Measurements from ENCODE around the gene SNRPD3.
"Not testable (repeated sequence)": the region's sequence is repeated elsewhere in the genome, so short reads cannot be mapped to it uniquely, and the experiment has no call there.

Gene SNRPD3

GRCh38 chr22:24532075-24532474 is 23.7 kb upstream of the SNRPD3 start:
- DNase-seq (ENCODE audit: low read depth, low spot score): no peak

DNA sequence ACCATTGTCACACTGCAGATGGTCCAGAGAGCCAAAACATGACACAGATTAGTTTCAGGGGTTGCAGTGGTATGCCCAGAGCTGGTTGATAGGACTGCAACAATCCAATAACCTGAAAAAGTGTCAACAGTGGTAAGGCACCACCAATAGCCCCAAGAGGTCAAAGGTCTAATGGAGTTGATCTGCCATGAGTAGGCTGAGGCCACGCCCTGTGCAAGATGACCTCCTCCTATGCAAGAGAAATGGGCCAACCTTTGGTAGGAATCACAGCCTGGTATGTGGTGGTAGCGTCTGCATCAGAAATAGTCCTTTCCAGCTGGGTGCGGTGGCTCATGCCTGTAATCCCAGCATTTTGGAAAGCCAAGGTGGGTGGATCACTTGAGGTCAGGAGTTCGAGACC is 20.5 kb upstream of the SNRPD3 start:
- DNase-seq (ENCODE audit: low read depth, low spot score): no peak

DNA sequence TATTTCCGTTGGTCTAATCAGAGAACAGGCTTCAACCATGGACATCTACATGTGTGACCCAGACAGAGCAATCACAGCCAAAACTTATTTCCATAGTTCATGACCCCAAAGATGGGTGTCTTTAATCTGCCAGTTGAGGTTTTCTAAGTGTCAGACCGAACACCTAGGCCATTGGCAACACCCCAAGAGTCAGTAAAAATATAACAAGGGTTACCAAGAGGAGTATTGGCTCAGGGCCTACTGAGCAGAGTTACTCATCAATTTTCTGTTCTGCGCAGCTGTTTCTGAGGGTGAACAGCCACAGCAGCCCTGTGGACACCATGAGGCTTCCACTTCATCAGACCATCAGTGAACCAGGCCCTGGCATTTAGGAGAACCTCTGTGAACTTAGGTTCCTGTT is 19.7 kb upstream of the SNRPD3 start:
- DNase-seq (ENCODE audit: low read depth, low spot score): no peak

- DNase-seq (ENCODE audit: low read depth, low spot score): no peak
Observed at GRCh38 chr22:24540470-24540869, 15.3 kb upstream of the SNRPD3 start.

GRCh38 chr22:24541681-24542515 is 13.9 kb upstream of the SNRPD3 start:
- no peak for DNase-seq (ENCODE audit: low read depth, low spot score)

DNA sequence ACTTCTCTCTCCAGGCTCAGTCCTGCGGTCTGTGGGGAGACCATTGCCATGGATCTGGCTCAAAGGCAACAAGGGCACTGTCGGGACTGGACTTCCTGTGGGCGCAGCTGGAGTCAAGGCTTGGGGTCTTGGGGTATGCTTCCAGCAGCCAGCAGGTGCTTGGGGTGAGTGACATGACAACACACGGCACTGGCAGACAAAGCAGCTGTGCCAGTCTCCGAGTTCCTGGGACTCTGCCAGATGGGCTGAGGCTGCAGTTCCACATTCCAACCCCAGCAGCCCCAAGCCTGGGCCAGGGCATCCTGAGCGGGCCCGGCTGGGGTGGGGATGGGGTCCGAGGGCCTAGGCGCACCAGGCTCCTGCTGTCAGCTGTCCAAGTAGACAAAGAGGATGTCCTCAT is 13.2 kb upstream of the SNRPD3 start:
- DNase-seq (ENCODE audit: low read depth, low spot score): no peak

- DNase-seq (ENCODE audit: low read depth, low spot score): no peak
Observed at GRCh38 chr22:24543185-24543601, 12.6 kb upstream of the SNRPD3 start.

GRCh38 chr22:24543679-24544243 is 12.0 kb upstream of the SNRPD3 start:
- DNase-seq (ENCODE audit: low read depth, low spot score): no peak

DNA sequence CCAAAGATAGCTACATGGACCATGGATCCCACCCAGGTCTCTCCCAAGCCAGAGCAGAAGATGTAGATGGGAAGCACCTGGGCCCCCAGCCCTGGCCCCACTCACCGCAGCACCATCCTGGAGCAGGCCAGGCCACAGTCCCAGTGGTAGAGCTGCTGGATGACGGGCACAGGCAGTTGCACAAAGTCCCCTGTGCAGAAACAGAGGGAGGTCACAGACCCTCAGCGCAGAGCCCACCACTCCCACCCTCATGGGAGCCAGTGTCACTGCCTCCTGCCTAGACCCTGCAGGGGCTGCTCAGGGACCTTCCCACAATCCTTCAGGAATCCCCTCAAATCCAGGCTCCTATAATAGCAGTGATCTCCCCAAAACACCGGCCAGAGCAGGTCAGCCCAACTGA is 7.0 kb upstream of the SNRPD3 start:
- DNase-seq (ENCODE audit: low read depth, low spot score): no peak

GRCh38 chr22:24550028-24550901 is 5.5 kb upstream of the SNRPD3 start:
- no peak for DNase-seq (ENCODE audit: low read depth, low spot score)

DNA sequence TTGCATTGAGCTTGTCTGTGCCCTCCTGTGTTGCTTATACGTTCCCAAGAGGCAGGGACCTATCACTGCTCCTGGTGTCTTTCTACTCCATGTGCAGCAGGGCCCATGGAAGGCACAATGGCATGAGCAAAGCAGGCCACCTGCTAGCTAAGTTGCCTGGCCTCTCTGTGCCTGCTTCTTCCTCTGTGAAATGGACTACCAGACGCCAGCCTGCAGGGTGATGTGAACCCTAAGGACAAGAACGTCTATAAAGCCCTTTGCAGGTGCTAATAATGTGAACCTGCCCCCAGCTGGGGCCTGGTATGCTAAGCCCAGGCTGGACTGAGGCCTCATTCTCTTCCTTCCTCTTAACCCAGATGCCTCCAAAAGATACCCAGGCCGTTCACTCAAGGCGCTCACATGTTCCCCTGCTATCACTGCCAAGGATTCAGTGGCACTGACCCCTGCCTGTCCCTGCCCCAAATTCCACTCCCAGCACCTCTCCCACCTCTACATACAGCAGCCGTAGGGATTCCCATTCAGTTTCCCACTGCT is 4.8 kb upstream of the SNRPD3 start:
- no peak for DNase-seq (ENCODE audit: low read depth, low spot score)

DNA sequence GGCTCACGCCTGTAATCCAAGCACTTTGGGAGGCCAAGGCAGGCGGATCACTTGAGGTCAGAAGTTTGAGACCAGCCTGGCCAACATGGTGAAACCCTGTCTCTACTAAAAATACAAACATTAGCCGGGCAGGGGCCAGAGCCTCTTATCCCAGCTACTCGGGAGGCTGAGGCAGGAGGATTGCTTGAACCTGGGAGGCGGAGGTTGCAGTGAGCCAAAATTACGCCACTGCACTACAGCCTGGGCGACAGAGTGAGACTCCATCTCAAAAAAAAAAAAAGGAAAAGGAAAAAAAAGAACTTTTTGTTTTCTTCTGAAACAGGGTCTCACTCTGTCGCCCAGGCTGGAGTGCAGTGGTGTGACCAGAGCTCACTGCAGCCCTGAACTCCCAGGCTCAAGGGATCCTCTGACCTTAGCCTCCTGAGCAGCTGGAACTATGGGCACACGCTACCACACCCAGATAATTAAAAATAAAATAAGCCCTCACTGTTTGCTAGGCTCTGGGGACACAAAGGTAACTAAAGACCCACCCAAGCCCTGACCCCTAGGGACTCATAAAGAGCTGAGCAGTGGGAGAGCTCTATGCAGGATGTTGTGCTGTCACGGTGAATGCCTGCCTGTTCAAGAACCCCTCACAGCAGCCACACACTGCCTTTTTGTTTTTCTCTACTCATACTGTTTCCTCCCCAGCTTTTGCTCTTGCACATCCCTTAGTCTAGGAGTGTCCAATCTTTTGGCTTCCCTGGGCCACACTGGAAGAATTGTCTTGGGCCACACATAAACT is 3.1 kb upstream of the SNRPD3 start:
- not testable (repeated sequence) for DNase-seq (ENCODE audit: low read depth, low spot score)

DNA sequence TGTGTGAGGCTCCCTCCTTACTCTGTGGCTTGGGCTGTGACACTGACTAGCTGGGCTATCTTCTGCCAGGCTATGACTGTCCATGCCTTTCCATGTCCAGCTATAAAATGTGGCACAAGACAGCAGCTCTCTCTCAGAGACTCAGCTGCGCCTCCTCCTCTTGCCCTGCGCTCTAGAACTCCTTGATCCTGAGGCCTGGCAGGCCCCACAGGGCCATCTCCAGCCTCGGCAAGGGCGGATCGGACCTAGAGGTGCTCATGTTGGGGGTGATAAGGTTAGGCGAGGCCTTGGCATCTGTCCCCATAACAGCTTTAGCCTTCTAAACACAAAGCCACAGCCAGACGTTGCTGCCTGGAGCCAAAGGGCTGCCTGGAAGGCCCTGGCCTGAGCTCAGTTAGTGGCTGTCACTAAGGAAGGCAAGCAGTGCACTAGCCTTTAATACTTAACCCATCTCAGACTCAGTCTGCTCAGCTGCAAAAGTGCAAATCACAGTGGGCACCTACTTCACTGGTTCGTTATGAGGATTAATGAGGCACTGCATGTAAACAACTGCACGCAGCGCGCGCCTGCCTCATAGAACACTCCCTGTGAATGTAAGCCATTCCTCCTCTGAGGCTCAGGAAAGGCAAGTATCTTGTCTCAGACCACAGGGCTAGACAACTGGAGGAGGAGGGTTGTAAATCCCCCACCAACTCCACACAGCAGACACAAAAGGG is 2.0 kb upstream of the SNRPD3 start:
- no peak for DNase-seq (ENCODE audit: low read depth, low spot score)

DNA sequence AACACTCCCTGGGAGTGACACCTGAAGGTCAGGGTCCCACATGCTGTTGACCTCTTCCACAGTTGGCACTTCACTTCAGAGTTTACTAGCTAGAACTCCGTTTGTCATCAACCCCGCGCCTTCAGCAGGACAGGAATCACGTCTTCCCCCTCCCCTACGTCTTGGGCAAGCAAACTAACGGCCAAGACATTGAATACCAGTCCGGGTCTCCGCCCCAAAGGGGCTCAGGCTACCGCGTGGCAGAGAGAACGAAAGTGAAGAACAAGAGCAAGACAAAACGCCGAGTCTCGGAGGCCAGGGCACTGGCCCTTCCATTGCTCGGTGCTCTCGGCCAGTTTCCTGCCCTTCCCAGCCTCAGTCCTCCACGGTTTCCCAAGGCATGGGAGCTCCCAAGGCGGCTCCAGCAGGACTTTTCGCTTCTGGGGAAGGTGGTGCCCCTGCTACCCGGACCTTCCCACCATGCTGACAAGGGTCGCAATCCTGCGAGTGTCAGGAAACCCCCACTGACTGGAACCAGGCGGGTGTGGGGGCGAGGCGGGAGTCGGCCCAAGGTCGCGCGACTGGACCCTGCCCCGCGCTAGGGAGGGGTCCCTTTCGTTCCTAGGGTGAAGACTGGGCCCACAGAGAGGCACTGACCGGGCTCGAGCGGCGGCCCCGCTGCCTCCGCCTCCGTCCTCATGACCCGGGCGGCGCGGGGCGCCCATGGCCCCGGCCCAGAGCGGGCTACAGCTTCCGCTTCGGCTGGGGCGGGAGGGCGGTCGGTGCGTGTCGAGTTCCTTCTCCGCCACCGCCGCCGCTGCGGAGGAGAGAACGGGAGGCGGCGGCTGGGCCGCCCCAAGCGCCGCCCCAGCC is 1.3 kb upstream of the SNRPD3 start, which contains the start of gene GUCD1:
GUCD1 (minus strand) TSS at position 826 of the 852 bp plus-strand sequence; CDS start at position 679, 147 bp downstream.
- no peak for DNase-seq (ENCODE audit: low read depth, low spot score)

DNA sequence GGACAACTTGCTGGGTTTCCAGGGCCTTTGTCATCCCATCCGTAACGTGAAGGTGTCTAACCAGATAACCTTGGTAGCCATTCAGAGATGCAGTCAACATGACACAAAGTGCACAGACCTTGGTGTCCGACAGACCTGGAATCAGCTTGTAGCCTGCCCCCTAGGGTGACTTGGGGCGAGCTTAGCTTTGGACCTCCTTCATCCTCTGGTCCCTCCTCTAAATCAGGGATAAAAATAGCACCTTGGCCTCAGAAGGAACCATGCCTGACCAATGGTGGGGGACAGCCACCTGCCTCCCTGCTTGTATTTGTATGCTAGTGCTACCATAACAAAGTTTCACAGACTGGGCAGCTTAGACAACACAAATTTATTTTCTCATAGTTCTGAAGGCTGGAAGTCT is 3.7 kb downstream of the SNRPD3 start:
- DNase-seq (ENCODE audit: low read depth, low spot score): no peak

DNA sequence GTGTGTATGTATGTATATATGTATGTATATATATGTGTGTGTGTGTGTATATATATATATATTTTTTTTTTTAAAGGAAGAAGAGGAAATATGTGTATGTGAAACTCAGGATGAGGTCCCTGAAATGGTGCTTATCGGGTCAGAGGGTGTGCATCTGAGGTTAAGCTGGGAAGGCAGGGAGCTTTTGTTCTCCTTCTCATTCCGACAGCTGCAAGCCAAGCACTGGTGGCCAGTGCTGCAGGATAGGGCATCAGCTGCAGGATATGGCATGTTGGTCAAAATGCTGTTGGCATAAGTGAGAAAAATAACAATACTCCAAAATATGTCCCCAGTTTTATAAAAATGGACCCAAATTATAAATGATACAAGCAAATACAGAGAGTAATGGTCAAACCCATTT is 7.4 kb downstream of the SNRPD3 start:
- DNase-seq (ENCODE audit: low read depth, low spot score): no peak

GRCh38 chr22:24564376-24565058 is 8.7 kb downstream of the SNRPD3 start:
- no peak for DNase-seq (ENCODE audit: low read depth, low spot score)

- DNase-seq (ENCODE audit: low read depth, low spot score): no peak
Observed at GRCh38 chr22:24565077-24565476, 9.3 kb downstream of the SNRPD3 start.

DNA sequence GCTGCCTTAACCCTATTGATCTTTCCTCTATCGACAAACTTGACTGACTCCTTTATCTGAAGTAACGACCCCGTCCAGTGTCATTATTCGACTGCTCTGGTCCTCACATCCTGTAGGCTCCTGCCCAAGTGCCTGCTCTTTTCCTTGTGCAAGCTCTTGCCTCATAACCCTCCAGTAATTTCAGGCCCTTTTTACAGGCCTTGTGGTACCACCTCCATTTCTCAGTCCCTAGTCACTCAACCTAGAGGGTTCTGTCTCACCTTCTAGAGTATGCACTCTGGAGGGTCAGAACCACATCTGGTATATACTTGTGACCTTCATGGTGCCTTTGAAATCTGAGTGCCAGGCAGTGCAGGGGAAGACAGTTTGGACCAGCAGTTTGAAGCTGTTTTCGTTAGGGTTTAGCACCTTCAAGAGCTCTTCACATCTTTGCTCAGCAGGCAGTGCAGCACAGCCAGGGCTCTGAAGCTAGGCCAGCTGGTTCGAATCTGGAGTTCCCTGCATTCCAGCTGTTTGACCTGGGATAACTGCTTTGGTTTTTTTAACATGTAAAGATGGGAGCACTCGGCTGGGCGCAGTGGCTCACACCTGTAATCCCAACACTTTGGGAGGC is 11.2 kb downstream of the SNRPD3 start:
- DNase-seq (ENCODE audit: low read depth, low spot score): no peak

All from iPS DF 19.7 (cell line).